Smooth muscle cell of trachea (primary cell): ENCODE results near the gene ZDHHC3. TPM values are rescaled to one million over a fixed set of nuclear protein-coding genes. Genes with fewer than 3 reads are reported as not detected.

Source experiments
- total RNA-seq: library from RNA; depleted of rRNA; stranded (reverse); fragments of >200 nt; gene quantifications from 2 replicates; pipeline ENCODE4 v1.2.1, GENCODE V29; 2014

ZDHHC3 gene, protein sequence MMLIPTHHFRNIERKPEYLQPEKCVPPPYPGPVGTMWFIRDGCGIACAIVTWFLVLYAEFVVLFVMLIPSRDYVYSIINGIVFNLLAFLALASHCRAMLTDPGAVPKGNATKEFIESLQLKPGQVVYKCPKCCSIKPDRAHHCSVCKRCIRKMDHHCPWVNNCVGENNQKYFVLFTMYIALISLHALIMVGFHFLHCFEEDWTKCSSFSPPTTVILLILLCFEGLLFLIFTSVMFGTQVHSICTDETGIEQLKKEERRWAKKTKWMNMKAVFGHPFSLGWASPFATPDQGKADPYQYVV
- total RNA-seq = 56.3 and 93.9 TPM in 2 replicates

DNA sequence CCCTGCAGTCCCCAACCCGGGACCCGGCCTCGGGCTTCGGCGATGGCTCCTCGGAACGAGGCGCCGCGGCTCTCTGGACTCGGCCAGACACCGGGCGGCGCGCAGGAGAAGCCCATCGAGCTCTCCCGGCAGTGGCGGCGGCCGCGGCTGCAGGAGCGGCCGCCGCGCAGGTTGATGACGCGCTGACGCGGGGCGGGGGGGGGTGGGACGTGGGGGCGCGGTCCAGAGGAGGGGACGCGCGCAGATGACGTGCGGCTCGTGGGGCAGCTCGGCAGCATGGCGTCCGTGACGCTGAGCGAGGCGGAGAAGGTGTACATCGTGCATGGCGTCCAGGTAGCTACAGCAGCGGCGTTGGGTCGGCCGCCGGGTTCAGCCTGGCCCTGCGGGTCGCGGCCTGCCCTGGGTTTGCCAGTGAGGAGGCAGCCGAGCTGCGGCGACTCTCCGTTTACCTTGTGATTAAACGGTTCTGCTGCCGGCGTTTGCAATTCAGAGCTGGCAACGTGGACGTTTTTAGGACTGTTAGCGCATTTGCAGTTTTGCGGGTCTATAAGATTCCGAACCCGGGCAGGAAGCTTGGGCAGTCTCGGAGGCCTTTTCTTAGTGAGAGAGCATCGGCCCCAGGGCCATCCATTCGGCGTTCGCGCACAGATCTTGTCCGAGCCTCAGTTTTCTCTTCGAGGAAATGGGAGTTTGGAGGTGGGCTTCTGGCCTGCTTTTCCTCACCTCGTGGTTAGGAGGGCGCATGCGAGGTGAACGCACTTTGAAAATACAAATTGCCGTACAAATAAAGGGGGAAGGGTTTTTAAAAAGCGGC is at the start of gene ZDHHC3, which contains the start of gene EXOSC7:
Gene ZDHHC3, minus strand, starts transcription at position 173 of the 814 bp plus-strand sequence. CDS start 16,738 bp downstream, outside the sequence.
Gene EXOSC7, plus strand, starts transcription at position 243 of the 814 bp plus-strand sequence. Its CDS starts 34 bp downstream, at position 277.

Other genes starting within 250 kb of the ZDHHC3 start
- gene ZNF501, start 246.5 kb downstream of the ZDHHC3 start, total RNA-seq = 6.3 and 7.6 TPM in 2 replicates
- 17.7 and 26.5 TPM in 2 replicates for gene KIAA1143, start 214.6 kb downstream of the ZDHHC3 start, total RNA-seq
- gene KIF15, start 214.4 kb downstream of the ZDHHC3 start, total RNA-seq = 1.3 and 19.1 TPM in 2 replicates
- 19.7 and 22.8 TPM in 2 replicates for gene TMEM42, start 114.3 kb downstream of the ZDHHC3 start, total RNA-seq
- gene TGM4, start 101.6 kb downstream of the ZDHHC3 start, total RNA-seq = not detected in 2 replicates
- gene EXOSC7, start 70 bp upstream of the ZDHHC3 start, total RNA-seq = 31.9 and 56.6 TPM in 2 replicates
- gene CLEC3B, start 50.1 kb upstream of the ZDHHC3 start, total RNA-seq = 12.1 and 32.3 TPM in 2 replicates
- gene CDCP1, start 170.2 kb upstream of the ZDHHC3 start, total RNA-seq = 9.1 and 14.1 TPM in 2 replicates